ENCODE results near the gene RCOR2.

Gene RCOR2

GRCh38 chr11:63929616-63930015 lies 12.7 kb upstream of the RCOR2 start:
- H3K4me1 ChIP-seq (ENCODE audit: low read length) = no peaks in the 10 kb centered on the region
- no peak for DNase-seq
- no peaks in the 10 kb centered on the region for H3K9me3 ChIP-seq (replicated peaks; ENCODE audit: insufficient read depth, low read length)
- H3K27me3 ChIP-seq (replicated peaks; ENCODE audit: insufficient read depth, low read length) = peaks cover 11% of the 10 kb centered on the region; the same call in 1 of the 2 replicates
- no peaks in the 10 kb centered on the region for H3K79me2 ChIP-seq (ENCODE audit: low read length)
- H3K4me3 ChIP-seq (ENCODE audit: low read length) = no peak overlapping the region
- H3K9me2 ChIP-seq (replicated peaks; ENCODE audit: insufficient read depth, low read length) = no peaks in the 10 kb centered on the region
- no peak overlapping the region for H3K4me2 ChIP-seq (ENCODE audit: low read depth, low read length)
- no peak for TF ChIP-seq EZH2phosphoT487 (IDR thresholded peaks at IDR 0.05; ENCODE audit: low read length)
- TF ChIP-seq CTCF (IDR thresholded peaks at IDR 0.05; ENCODE audit: low read length) = no peak
- no peak for TF ChIP-seq EZH2 (optimal IDR thresholded peaks at IDR 0.05; ENCODE audit: low read depth, low read length)
- H3F3A ChIP-seq (ENCODE audit: insufficient read depth, low read length) = no peaks in the 10 kb centered on the region
- no peaks in the 10 kb centered on the region for H3K36me3 ChIP-seq (replicated peaks; ENCODE audit: insufficient read depth, low read length)
- no peak overlapping the region for H3K9ac ChIP-seq (ENCODE audit: low read length)
- H4K20me1 ChIP-seq (ENCODE audit: insufficient read depth, low read length) = no peaks in the 10 kb centered on the region
- H3K27ac ChIP-seq (ENCODE audit: low read length) = no peak overlapping the region
- no peak overlapping the region for H2AFZ ChIP-seq (ENCODE audit: low read length)

DNA sequence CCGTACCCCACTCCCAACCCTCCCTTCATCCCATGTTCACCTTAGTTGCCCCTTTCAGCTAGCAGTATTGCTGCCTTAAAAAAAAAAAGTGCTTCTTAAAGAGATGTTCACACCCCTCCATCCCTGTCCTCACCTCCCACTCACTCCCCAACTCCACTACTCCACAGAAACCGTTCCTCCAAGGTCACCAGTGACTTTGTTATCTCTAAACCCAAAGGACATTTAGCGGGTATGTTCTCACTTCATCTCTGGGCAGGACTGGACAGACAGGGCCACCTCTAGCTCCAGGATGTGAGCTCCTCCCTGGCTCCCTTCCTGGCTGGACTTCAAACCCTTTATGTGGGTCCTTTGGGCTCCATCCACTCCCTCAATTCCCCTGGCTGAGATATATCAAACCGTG lies 6.4 kb upstream of the RCOR2 start:
- H2AFZ ChIP-seq (ENCODE audit: low read length) = no peak overlapping the region
- no peak overlapping the region for H3K9ac ChIP-seq (ENCODE audit: low read length)

GRCh38 chr11:63922673-63923192 lies 5.8 kb upstream of the RCOR2 start:
- no peak overlapping the region for H3K9ac ChIP-seq (ENCODE audit: low read length)
- H2AFZ ChIP-seq (ENCODE audit: low read length) = no peak overlapping the region
- H3K27me3 ChIP-seq (replicated peaks; ENCODE audit: insufficient read depth, low read length) = peaks cover 24% of the 10 kb centered on the region
- H3K9me3 ChIP-seq (replicated peaks; ENCODE audit: insufficient read depth, low read length) = no peaks in the 10 kb centered on the region
- H3K27ac ChIP-seq (ENCODE audit: low read length) = no peak overlapping the region
- peaks cover 7% of the 10 kb centered on the region; the same call in 1 of the 2 replicates for H3K4me1 ChIP-seq (ENCODE audit: low read length)
- TF ChIP-seq EZH2 (optimal IDR thresholded peaks at IDR 0.05; ENCODE audit: low read depth, low read length) (no peak), EZH2phosphoT487 (IDR thresholded peaks at IDR 0.05; ENCODE audit: low read length) (no peak), CTCF (IDR thresholded peaks at IDR 0.05; ENCODE audit: low read length) (no peak)
- H4K20me1 ChIP-seq (ENCODE audit: insufficient read depth, low read length) = no peaks in the 10 kb centered on the region
- no peak overlapping the region for H3K4me3 ChIP-seq (ENCODE audit: low read length)
- no peaks in the 10 kb centered on the region for H3F3A ChIP-seq (ENCODE audit: insufficient read depth, low read length)
- H3K36me3 ChIP-seq (replicated peaks; ENCODE audit: insufficient read depth, low read length) = no peaks in the 10 kb centered on the region
- H3K79me2 ChIP-seq (ENCODE audit: low read length) = no peaks in the 10 kb centered on the region
- no peaks in the 10 kb centered on the region for H3K9me2 ChIP-seq (replicated peaks; ENCODE audit: insufficient read depth, low read length)
- no peak for DNase-seq
- no peak overlapping the region for H3K4me2 ChIP-seq (ENCODE audit: low read depth, low read length)

More for the DNA sequence above, 6.4 kb upstream of the RCOR2 start:
- Histone ChIP-seq H3K4me3 (ENCODE audit: low read length) (no peak overlapping the region), H3K27ac (ENCODE audit: low read length) (no peak overlapping the region), H3K4me1 (ENCODE audit: low read length) (peaks cover 7% of the 10 kb centered on the region; the same call in 1 of the 2 replicates), H3K79me2 (ENCODE audit: low read length) (no peaks in the 10 kb centered on the region), H3K4me2 (ENCODE audit: low read depth, low read length) (no peak overlapping the region), H3F3A (ENCODE audit: insufficient read depth, low read length) (no peaks in the 10 kb centered on the region), H3K9me2 (replicated peaks; ENCODE audit: insufficient read depth, low read length) (no peaks in the 10 kb centered on the region), H3K9me3 (replicated peaks; ENCODE audit: insufficient read depth, low read length) (no peaks in the 10 kb centered on the region), H4K20me1 (ENCODE audit: insufficient read depth, low read length) (no peaks in the 10 kb centered on the region), H3K36me3 (replicated peaks; ENCODE audit: insufficient read depth, low read length) (no peaks in the 10 kb centered on the region), H3K27me3 (replicated peaks; ENCODE audit: insufficient read depth, low read length) (peaks cover 29% of the 10 kb centered on the region)
- no peak for TF ChIP-seq CTCF (IDR thresholded peaks at IDR 0.05; ENCODE audit: low read length)
- no peak for TF ChIP-seq EZH2phosphoT487 (IDR thresholded peaks at IDR 0.05; ENCODE audit: low read length)
- no peak for TF ChIP-seq EZH2 (optimal IDR thresholded peaks at IDR 0.05; ENCODE audit: low read depth, low read length)
- no peak for DNase-seq
